GM18909 (cell line): Measurements from ENCODE around the gene TNKS1BP1.

ENCODE experiments used
- ATAC-seq: cut with Tn5 transposase; IDR thresholded peaks from one replicate; pipeline ENCODE4 v1.9.1; 2021; ENCODE audit warnings: mild to moderate bottlenecking; ENCODE audit not compliant: unreplicated experiment, poor library complexity

Gene TNKS1BP1

DNA sequence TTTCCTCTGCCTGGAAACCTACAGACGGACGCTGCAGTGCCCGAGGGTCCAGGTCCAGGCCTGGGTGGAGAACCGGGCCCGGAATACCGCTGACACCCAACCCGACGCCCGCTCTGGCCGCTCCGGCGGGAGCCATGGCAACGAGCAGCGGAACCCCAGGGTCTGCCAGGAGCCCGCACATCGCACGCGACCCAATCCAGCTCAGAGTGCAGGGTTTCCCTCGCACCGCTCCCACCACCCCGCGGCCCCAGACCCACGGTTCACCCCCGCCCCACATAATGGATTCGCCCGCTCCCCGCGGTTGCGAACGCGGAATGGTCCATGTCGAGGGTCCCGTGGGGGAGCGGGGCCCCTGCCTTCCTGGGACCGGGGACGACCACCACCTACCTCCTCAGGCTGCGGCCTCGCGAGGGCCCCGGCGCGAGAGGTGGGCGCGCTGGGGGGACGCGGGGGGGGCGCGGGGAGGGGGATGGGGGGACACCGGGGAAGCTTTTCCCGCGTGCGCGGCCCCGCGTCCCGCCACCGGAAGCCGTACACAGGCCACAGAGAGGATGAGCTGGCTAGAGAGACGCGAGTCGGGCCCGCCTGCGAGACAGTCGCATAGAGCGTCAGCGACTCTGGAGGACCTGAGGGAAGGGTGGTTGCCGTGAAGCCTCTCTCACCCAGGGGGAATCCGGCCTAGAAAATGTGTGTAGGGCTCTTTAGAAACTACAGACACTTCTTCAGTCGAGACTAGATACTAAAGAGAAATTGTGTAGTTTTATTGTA is 10.8 kb upstream of the TNKS1BP1 start, which contains the start of gene SSRP1:
SSRP1 (minus strand) TSS at position 550 of the 768 bp plus-strand sequence. CDS start 771 bp downstream, outside the sequence.
- peak; percentile 99 for ATAC-seq

- ATAC-seq = no peak
Measured at GRCh38 chr11:57335023-57335342, 10.2 kb upstream of the TNKS1BP1 start.

GRCh38 chr11:57332694-57333440 is 8.1 kb upstream of the TNKS1BP1 start:
- no peak for ATAC-seq

DNA sequence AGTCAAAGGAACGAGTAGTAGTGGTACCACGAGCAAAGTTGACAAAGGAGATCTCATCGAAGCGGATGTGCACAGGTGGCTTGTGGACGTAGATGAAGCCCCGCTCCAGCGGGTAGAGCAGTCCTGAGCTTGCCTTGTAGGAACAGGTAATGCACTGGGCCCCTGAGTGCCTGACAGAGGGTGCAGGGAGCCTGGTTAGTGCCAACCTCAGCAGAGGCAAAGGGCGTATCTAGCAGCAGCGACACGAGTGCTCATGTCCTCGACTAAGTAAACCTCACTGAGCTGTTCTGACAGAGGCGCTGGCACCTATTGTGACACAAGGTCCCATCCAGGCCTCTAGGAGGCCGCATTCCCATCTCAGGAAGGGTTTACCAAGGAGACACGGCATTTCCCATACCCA is 7.0 kb upstream of the TNKS1BP1 start:
- ATAC-seq = no peak

DNA sequence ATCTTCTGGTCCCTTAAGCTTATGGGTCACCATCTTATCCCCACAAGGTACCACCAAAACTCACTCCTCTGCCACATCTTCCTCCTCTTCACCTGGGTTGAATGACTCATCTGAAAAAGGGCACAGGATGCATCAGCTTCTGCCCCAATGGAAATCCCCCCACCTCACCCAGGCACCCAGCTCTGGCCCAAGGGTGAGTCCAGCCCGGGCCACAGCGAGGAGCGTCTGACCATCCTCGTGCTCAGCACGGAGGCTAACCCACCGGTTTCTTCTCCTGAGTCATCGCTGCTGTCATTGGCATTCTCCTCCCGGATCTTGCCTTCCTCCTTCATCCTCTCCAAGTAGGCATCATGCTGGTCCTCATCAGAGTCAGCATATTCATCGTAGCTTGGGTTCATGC is 5.3 kb upstream of the TNKS1BP1 start:
- ATAC-seq = no peak

GRCh38 chr11:57327721-57328120 is 3.0 kb upstream of the TNKS1BP1 start:
- ATAC-seq = no peak

GRCh38 chr11:57325735-57326048 is 940 bp upstream of the TNKS1BP1 start:
- no peak for ATAC-seq

DNA sequence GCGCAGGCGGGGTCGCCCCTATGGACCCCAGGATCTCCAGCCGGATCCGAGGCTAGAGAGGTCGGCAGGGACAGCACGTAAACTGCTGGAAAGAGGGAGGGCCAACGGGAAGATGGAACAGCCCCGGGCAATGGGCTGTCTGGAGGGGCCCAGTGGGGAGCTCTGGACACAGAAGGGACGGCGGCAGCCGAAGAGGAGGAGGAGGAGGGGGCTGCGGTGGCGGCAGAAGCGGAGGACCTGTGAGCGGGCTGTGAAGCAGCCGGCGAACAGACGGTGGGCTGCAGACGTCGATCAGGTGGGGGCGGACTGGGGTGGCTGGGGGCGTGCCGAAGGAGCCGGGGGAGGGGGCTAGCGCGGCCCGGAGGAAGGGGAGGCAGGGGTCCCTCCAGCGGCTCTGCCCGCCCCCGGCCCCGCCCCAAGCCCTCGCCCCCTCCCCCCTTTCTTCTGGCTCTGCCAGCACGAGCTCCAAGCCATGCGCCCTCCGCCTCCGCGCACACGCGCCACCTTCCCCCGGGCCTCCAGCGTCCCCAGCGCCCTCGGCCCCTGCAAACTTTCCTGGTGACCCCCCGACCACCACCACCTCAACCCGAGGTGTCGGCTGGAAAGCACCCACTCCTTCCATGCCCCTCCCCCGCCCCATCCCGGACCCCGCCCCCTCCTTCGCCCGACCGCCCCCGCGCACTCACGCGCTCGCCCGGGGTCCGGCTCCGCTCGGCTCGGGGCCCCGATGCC is 432 bp downstream of the TNKS1BP1 start:
- ATAC-seq = peak; percentile 15

DNA sequence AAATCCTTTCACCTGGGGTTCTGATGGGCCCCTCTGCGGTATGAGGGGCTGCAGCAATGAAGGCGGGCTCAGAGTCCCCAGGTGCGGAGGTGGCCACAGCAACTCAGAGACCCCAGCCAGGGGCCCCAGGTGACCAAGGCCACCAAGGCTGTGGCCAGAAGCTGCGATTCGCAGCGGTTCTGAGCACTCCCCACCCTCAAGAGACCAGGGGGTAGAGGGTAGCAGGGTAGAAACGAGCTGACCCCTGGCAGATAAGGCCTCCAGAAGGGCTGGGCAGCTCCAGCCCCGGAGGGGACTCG is 948 bp downstream of the TNKS1BP1 start:
- ATAC-seq = no peak

- ATAC-seq = no peak
Measured at GRCh38 chr11:57323167-57323854, 1.4 kb downstream of the TNKS1BP1 start.

GRCh38 chr11:57322256-57323166 is 2.2 kb downstream of the TNKS1BP1 start:
- no peak for ATAC-seq

- no peak for ATAC-seq
Measured at GRCh38 chr11:57321388-57322255, 3.1 kb downstream of the TNKS1BP1 start.

DNA sequence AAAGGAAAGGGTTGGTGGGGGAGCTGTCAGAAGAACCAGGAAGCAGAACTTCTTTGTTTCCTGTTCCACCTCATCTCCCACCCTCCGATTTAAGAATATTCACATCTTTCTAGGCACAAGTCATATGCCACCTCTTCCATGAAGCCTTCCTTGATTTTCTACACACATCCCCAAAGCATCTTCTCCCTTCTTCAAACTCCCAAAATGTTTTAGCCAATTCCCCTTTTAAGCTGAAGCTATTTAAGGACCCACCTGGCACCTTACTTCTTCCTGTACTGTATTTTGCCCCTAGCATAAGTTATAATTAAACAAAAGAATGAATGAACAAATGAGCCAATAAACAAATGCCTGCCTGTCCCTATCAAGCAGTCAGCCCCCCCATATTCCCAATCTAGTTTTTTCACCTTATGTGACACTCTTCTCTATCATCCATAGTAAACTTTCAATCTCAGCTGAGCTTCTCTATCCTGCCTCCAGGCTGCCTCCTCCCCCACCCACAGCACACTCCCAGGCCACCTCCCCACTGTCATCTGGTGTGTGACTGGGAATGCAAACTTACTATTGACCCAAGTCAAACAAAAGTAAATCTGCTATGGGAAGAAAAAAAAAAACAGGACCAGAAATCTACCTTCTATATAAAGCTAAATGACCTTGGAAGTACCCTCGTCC is 3.9 kb downstream of the TNKS1BP1 start:
- no peak for ATAC-seq

GRCh38 chr11:57320067-57320718 is 4.6 kb downstream of the TNKS1BP1 start:
- ATAC-seq = no peak

- no peak for ATAC-seq
Measured at GRCh38 chr11:57318178-57318577, 6.6 kb downstream of the TNKS1BP1 start.

GRCh38 chr11:57316017-57316416 is 8.7 kb downstream of the TNKS1BP1 start:
- ATAC-seq = no peak

DNA sequence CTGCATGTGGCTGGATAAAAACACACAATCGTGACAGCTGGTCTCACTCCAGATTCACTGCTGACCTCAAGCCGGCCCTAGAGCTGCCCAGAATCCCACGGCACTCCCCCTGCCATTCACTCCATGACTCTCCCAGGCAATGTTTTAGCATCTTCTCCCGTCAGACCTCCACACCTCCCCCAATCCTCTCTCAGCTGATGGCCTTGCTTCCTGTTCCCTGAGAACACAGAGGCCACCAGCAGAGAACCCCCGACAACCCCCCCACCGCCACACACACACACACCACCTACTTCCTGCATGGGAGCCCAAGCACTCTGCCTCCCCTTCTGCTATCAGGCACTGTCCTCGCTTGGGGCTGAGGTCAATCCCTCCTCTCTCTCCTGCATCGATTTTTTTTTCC is 9.3 kb downstream of the TNKS1BP1 start:
- ATAC-seq = no peak
